HG03196 (cell line): Measurements from ENCODE around the gene FIGN.

Source experiments
- ATAC-seq: cut with Tn5 transposase; IDR thresholded peaks from one replicate; pipeline ENCODE4 v1.9.1; 2021; ENCODE audit not compliant: unreplicated experiment

FIGN gene

DNA sequence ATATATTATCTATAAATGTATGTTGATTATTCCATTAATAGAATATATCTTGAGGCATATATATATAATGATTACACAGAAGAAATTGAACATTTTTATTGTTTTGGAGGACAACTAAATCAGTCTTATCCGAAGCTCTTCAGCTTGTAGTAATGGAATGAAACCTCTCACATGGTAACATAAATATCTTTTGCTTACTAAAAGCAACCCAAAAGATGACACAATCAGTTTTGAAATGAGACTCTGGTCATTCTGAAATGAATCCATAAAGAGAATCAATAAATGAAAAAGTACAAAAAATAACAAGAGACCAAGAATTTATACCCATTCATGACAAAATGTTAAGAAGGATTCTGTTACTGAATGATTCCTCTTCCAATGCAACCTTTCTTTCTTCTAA, 110.2 kb downstream of the FIGN start:
- no peak for ATAC-seq

DNA sequence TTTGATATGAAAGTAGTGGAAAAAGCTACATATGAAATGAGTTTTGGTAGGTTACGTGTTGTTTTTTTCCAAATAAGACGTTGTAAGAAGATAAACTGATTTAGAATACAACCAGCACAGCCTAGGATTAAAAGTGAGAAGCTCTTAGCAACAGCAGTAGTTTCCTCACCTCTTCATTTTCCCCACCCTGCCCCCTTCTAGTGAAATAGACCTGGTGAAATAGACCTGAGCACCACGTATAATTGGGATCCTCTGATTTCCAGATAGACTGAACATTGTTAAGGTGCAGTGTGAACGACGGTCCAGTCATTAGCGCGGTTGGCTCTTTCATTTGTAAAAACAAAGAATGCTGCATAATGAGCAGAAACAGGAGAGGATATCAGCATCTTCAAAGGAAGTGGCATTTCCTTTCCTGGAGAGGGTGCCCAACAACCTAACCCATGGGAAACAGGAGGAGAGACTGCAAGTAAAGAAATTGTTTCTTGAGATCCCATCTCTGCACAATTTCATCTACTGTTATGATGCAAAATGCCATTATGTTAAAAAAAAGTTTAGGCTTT, 114.3 kb downstream of the FIGN start:
- no peak for ATAC-seq

DNA sequence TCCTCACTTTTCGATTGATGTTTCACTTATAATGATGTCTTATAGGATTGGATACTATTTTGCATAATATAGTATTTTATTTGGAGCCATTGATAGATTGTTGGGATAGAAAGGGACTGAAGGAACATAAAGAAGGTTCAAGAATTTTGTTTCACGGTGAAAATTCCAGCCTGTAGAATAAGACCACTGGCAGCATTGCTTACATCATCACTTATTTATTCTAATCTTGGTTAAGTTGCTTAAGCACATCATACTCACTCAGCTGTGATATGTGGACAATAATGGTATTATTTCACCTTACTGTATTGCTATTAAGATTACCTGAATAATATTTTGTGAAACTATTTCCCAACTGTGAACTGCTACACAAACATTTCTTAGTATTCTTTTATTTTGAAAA, 118.3 kb downstream of the FIGN start:
- no peak for ATAC-seq

DNA sequence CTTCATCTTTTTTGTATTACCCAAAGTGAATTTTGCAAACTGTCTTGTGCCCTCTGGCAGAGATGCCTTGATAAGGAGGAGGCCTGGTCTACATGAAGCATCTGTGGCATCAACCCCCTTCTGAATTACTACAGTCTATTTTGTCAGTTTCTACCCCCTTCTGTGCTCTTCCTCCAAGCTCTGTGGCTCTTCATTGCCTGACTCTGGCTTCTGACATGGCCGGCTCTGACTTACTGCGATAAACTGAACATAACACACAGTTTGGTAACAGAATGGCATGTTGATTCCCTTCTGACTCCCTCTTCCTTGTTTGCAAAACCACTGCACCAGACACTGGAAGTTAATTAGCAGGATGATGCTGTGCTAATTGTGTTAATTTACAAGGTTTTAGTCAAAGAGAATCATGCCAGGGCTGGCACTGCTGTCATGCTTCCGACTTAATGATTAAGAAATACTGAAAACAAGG, 122.5 kb downstream of the FIGN start:
- no peak for ATAC-seq

DNA sequence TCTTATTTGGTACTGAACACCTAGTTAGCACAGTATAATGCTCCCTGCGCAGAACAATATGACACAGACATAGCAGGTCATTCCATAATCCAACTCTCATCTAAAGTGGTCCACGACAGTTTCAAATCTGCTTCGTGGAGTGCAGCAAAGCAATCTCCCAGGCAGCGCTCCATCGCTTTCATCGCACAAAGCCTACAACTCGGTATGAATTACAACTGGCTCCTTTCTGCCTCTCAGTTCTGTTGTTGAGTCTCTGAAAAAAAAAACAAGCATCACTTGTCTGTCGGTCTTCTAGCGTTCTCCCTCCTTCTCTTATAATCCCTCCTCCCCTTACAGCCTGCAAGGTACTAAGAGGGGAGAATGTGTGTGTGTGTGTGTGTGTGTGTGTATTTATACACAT, 123.5 kb downstream of the FIGN start:
- ATAC-seq: no peak

DNA sequence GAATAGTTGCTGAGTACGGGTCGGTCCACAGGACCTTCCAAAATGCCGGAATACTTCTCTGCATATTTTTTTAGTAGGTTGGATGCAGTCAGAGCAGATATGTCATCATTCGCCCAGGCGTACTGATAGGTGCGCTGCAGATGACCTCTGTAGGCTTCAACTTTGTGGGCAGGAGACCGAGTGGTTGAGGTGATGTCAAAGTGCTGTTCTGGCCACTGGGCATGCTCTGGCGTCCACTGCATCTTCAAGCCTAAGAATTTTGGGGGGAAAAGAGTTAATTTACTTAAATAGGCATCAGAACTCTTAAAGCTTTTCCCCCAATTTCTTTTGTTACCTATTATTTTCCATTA, 124.3 kb downstream of the FIGN start:
- ATAC-seq: no peak

DNA sequence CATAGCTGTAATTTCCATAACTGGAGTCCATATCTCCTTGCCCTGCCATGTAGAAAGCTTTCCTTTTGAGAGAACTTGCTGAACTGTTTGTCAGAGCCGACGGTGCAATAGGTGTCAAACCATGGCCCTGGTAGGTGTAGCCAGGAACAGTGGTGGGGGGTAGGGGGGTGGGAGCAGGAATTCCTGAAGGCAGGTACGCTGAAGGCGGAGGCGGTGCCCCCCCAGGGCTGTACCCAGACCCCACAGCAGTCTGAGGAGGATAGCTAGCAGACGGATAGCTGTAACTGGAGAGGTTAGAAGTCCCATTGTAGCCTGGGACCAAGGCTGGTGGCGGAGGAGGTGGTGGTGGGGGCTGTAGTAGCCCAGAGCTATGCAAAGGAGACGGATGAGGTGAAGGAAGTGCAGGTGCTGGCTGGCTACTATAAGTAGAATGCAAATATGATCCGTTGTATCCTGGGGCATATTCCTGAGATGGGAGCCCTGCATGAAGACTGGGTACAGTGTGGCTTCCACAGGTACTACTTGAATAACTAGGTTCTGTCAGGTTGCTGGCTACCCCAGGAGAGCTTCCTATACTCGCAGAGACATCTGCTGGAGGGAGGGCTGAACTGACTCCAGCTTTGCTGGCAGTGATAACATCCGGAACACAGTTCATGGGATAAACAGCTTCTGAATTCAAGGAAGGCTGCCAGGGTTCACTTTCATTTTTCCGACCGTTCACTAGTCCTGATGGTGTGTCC, 124.8 kb downstream of the FIGN start:
- ATAC-seq: no peak

DNA sequence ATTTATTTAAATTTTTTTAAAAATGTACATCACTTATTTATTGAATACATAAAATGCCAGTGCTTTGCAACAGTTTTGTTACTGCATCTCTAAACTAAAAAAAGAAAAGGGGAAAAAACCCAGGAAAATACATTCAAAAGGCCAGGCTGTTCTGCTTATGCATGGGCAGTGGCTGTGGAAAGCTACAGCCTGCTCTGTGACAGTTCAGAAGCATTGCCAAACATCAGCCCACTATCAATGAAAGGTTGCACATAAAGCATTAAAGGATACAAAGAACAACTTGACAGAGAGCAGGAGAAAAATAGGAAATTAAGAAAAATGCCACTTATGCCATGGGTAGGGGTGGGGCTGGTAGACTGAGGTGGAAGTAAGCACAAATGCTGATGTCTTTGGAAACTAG, 128.2 kb downstream of the FIGN start:
- ATAC-seq: no peak

DNA sequence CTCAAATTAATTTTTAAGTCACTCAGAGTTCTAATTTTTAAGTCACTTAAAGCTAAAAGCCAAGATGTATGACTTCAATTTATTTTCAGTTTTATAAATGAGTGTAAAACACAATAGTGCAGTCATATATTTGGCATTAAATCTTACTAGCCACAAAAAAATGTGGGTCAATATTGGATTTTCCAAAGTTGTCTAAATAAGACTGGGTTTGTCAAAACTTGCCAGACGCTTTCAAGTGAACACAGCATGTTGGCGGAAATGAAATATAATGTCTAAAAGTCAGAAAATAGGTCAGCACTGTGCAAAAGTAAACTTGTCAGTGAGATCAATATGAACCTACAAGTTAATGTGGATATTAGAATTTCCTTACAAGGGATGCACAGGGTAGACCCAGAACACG, 128.9 kb downstream of the FIGN start:
- no peak for ATAC-seq

DNA sequence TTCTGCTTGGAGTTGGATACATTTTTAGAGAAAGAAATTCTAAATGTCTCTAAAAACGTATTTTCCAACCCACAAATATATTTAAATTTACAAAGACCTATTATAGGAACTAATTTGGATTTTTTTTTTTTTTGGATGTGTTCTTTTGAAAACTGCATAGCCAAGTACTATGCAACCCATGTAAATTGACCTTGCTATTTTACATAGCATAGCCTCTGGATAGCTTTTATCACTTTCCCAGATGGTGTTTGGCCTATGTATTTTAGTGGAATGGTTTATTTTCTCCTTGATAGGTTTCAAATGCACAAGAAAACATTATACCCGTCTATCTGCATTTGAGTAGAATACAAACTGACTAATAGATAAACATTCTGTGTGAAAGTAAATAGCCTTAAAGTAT, 130.0 kb downstream of the FIGN start:
- no peak for ATAC-seq

DNA sequence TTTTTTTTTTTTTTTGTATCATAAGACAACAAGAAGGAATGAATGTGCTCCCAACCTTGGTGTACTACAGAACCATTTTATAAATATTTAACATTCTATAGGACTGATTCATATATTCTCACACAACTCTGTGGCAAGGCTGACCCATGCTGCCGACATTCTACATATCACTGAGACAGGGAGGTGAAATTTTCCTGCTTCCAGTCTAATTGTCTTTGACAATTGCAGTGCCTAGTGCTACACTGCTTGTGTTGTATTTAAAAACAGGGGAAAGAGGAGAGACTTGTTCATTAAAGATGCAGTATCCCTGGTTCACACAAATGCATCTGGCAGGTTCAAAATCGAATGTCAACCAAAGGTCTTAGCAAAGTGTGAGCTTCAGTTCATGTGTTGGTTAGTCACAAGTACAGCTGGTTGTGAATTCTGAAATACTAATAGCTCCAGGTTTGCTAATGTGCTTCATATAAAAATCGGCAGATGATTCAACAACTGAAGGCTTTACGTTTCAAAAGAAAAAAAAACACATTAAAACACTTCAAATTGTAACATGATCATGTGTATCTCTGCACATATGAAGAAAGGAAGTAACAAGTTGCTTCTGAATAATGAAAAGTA, 130.8 kb downstream of the FIGN start:
- no peak for ATAC-seq

DNA sequence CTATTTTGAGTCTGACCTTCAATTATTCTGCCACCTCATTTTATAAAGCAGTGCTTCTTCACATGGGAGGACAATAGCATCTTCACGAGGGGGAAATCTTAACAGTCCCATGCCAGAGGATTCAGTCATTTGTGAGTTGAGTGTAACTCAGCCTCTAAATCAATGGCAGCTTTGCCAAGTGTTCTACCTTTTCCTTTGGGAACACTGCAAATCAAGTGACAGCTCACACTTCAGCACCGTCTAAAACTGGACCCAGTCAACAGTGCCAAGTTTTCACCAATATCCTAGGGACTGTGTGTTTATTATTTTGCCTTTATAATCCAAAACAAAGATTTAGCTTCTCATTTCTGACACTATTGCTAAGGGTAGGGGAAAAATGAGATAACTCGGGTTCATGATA, 133.6 kb downstream of the FIGN start:
- no peak for ATAC-seq

DNA sequence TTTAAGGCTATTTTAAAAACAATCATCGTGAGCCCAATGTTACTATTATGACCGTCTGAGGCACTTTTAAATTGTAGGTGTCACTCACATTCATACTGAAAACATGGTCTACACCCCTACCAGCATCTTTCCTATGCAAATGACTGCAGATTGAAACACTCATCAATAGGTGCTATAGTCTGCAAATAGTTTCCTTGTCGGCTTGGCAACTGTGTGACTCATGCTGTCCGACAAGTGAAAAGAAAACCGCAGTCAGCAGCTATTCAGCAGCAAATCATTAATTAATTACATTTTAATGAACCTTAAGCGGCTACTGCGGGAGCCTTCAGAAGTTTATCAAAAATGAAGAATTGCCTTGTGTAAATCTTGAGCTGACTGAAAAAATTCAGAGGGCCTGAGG, 134.4 kb downstream of the FIGN start:
- ATAC-seq: no peak

DNA sequence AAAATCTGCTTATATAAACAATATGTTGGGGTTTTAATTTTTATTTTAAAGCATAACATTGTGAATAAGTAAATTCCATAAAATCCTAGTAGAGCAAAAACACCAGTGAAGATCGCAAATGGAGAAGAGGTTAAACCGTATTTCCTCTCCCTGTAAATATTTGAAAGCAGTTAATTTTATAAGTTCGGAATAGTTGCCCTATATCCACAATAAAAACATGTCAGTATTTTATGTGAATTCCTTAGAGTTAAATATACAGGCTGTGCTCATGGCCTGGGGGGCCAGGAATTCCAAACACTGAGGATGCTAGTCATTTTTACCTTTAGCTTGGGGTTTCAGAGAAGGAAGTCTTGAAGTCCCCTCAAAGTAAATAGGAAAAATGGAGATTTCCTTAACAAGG, 135.0 kb downstream of the FIGN start:
- ATAC-seq: no peak

DNA sequence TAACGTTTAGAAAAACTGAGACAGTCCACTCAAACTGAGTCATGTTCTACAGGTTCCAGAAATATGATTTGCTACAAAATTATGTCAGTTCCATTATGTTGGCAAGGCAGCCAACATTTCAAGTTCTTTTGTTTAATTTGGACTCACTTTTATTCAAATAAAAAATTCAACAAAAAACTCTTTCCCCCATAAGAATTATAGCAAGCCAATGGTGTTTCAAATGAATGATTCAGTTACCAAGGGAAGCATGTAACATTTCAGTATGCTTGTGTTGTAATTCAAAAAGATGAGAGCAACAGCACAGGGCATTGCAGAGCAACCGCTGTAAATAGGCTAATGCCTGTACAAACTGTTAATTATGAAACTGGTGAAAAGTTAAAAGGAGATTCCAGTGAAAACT, 140.8 kb downstream of the FIGN start:
- no peak for ATAC-seq

DNA sequence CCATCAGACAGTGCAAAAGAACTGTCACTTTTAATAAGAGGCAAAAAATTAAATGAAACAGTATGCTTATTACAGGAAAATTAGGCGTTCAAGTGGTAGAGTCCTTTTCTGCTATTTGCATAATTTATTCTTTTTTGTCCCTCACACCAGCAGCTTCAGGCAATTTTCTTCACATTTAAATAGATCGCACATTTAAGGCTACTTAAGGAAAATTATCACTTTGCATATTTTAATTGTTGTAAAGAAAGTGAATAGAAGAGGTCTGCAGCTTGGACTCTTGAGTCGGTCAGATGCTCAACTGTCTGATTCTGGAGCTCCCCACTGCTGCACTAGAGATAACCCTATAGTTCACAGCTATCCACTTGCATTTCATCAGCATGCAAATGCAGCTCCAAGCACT, 141.3 kb downstream of the FIGN start:
- ATAC-seq: no peak

DNA sequence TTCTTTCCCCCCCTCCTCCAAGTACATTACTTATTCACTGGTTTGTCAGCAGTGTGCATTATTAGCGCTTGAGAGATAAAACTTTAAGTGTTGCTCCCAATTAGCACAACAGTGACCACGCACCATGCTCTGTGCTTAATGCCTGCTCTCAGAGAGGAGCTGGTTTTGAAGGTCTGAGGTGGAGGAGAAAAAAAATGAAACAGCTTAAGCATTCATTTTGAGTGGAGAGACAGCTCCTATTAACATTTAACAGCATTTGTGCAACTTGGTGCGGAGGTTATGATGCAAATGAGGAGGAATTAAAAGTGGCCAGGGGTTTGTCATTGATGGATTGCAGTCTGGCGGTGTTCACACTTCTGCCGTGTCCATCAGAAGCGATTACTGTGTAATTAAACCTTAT, 141.8 kb downstream of the FIGN start:
- ATAC-seq: no peak

DNA sequence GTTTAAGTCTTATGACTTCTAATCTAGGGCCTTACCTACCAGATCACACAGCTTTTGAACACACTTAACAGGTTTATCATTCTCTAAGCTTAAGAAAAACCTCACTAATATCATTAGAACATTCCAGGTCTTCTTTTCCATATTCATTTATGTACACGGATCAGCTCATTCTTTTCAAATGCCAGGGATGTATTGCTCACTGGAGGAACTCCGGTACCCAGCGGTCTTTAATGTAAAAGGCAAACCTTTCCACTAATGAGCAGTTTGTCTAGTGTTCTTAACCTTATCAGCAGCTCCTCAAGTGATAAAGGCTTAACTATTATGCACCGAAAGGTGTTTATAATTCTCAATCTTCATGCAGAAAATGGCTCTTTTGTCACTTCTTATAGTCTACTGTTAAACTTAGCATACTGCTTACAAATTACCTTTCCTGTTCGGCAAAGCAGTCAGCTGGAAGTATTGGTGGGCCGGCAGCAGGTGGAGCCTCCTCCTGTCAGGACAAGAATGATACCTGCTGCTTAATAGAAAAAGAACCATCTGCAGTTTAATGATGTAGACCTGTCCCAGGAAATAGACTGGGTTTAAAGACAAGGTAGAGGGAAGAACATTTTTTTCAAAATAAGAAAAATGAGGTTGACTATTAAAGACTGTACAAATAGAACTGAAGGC, 142.7 kb downstream of the FIGN start:
- ATAC-seq: no peak

DNA sequence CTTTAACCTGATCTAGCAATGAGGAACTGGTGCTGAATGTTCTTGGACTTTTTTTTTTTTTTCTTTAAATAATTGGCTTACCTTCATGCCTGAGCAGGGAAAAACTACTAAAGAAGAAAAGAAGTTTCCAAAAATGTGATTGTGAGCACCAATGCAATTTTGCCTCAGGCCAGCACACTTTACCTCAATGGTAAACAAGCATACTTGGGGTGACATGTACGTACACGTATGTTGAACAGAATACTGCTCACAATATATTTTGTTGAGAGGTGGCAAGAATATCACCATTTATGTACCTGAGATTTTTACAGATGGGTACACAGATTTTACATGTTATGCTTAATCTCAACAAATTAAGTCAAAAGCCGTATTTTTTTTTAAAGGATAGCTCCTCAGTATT, 144.3 kb downstream of the FIGN start:
- ATAC-seq: no peak

DNA sequence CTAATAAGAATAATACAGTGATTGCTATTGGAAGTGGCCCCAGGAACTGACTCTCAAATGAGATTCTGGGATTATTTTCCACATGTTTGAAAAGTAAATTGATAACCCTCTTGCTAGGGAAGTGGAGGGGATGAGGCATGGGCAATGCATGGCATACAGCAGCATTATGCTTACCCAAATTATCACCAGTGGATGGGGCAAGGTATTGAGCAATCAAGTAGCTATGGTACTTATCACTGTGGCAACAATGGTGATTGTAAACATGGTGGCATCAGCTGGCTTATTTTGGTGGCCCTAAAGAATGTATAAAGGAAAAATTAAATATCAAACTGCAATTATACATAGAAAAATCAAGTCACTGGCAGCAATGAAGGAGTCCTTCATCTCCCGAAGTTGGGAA, 155.1 kb downstream of the FIGN start:
- ATAC-seq: no peak

DNA sequence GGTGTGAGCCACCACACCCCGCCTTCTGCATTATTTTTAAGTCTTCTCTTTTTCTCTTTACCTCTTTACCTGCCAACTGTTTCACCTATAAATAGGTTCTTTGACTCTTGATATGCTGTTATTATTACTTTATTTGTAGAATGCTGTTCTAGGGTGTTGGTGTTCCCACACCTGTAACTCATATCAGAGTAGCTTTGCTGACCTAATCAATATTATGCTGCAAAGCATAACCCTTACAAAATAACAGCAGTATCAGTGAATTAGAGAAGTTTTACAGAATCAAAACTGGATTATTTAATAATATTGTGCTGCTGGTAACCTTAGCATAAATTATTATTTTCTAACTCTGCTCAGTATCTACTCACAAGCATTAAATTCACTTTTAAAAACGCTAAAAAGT, 161.5 kb downstream of the FIGN start:
- no peak for ATAC-seq

DNA sequence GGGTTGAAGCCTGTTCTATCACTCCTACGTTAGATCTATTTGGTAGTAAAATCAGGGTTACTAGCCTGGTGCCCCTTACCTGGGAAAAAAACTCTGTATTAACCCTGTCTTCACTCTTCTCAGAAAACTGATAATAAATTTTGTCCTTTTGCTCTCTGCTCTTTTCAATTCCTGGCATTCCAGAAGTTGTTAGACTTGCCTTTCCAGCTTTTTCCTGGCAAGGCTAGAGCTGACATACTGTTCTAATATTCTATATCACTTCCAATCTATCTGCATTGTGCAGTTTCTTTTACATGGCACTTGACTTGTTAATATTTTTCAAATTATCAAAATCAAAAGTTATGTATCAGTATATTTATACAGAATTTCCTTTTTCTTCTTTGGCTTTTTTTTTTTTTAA, 162.2 kb downstream of the FIGN start:
- ATAC-seq: no peak
